ENCODE data around the gene MSANTD1. TPM values are rescaled to one million over a fixed set of nuclear protein-coding genes. Genes with fewer than 3 reads are reported as not detected.
"Not testable (repeated sequence)": the region's sequence is repeated elsewhere in the genome, so short reads cannot be mapped to it uniquely, and the experiment has no call there.

Gene MSANTD1
- total RNA-seq, 2 donors from 2014 or later = 0.71 to 1.1 TPM

DNA sequence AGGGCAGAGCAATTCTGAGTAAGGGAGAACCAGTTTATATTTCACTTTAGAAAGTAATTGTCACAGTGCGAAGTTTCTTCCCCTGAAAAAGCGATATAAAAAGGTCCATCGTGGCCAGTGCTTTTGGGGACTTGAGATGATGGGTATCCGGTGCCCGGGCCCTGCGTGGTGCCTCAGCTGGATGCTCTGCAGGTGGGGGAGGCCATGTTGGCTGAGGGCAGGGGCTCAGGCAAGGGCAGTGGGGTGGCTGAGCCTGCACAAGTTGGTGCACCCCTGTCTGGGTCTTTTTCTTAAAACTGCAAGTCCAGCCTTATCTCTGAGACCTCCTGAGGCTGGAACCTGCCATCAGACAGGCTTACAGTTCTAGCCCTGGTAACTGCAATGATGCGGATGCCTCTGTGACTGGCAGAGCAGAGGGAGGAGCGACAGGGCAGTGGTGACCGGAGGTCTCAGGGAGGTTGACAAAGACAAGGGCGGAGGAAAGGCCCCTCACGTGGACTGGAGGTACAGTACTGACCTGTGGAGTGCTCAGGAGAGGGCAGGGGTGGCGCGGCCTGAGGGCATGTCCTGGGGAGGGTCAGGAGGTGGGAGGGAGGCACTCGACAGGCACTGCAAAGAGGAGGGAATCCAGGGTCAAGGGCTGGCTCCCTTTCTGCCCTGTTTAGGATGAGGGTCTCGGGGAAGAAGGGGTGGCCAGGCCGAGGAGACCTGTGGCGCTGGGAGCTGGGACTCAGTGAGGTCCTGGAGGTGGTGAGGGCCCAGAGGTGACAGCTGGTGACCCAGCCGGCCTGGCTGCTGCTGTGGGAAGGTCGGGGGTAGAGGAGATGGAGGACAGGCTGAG is 45.7 kb downstream of the MSANTD1 start:
- no peak for DNase-seq (ENCODE audit: low spot score)
- intact Hi-C loops (cut with DNase I) = no loop called here

DNA sequence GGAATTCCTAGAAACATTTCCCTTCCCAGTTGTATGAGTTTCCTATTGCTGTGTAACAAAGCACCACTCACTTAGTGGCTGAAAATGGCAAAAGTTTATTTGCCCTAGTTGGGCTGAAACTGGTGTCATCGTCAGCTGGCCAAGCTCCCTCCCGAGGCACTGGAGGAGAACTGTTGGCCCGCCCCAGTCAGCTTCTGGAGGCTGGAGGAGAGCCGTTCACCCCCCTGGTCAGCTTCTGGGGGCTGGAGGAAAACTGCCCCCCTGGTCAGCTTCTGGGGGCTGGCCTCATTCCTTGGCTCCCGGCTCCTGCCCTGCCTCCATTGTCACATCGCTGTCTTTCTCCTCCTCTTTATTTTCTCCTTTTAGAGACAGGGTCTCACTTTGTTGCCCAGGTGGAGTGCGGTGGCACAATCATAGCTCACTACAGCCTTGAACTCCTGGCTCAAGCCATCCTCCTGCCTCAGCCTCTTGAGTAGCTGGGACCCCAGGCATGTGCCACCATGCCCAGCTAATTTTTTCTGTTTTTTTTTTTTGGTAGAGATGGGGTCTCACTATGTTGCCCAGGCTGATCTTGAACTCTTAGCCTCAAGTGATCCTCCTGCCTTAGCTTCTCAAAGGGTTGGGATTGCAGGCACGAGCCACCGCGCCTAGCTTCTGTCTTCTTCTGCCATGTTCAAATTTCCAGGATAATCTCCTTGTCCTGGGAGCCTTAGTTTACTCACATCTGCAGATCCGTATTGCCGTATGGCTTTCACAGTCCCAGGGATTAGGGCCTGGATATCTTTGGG is 47.1 kb downstream of the MSANTD1 start:
- intact Hi-C loops (cut with DNase I) = no loop called here
- no peak for DNase-seq (ENCODE audit: low spot score)

DNA sequence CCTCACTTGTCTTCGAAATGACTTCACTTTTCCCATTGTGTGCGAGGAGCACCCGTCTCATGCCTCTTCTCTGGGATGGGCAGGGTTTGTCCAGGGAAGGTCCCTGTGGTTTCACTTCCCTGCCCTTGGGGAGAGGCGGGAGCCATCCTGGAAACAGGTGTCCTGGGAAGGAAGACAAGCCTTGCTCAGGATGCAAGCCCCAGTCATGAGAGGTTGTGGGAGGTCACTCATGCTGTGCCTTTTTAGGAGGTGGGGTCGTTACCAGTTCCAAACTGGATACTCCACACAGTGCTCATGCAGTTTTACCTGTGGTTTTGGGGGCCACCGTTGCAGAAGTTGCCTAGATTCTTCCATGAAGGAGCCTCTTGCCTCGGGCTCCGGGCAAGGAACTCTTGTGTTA is 47.7 kb downstream of the MSANTD1 start:
- no peak for DNase-seq (ENCODE audit: low spot score)
- intact Hi-C loops (cut with DNase I) = no loop called here

DNA sequence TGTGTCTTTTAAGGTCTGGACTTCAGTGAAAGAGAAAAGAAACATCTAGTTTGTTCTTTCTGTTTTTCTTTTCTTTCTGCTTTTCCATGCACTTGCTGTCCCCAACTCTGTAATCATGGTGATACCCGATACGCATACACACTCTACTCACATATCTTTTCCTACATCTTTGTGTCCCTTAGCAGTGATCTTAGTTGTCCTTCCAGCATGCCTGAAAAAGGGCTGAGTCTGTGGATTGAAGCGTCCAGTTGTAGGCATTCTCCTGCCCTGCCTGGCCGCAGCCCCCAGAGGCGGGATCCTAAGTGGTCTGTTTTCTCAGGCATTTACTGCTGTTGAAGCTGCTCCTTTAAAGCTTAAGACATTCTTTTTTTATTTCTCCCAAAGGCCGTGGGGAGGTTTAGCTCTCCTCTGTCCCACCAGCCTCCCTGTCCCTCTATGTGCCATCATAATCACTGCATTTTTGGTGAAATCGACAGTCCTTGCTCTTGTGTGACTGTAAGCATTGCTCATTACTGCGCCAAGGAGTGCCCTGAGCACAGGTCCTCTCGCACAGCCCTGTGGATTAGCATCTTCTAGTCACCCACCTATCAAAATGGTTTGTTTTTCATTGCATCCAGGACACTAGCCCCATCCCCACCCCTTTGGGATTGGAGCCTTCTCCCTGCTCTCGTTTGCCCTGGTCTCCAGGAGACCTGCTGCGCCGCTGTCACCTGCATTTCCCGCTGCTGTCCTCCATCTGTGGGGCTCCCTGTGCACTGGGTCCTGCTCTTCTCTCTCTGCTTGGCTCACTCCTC is 48.3 kb downstream of the MSANTD1 start:
- DNase-seq (ENCODE audit: low spot score) = no peak
- intact Hi-C loops (cut with DNase I) = no loop called here

DNA sequence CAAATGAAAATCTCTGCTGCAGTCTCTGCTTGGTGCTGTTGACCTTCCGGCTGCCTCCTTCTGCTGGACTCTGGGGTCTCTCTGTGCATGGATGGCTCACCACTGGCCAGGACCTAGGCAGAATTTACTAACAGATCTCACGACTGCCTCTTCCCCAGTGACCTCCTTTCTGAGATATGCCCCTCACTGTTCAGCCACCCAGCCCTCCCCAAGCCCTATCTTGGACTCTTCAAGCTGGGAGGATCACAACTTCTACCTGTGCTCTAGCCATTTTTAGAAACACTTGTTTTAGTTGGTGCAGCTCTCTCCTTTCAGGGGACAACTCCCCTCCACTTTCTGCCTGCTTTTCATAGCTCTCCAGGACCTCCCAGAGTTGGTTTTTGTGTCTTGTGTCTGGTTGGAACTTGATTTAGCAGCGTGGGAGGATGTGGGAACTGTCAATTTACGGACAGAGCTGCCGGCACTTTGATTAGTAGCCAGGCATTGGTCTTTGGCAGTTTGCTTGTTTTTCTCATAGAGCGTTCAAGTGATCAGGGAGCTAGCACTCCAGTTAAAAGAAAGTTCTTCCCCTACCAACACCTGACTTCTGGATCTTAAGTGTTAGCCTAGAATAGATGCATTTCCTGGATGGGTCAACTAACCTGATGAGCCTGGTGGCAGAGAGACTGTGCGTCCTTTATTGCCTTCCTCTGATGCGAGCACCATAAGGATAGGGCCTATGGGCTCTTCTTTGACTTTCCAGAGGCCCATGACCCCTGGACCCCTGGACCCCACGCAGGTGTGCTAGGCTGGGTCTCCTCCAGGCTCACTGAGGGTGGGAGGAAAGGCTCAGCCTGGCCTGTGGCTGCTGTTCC is 50.4 kb downstream of the MSANTD1 start:
- no peak for DNase-seq (ENCODE audit: low spot score)
- intact Hi-C loops (cut with DNase I) = no loop called here

DNA sequence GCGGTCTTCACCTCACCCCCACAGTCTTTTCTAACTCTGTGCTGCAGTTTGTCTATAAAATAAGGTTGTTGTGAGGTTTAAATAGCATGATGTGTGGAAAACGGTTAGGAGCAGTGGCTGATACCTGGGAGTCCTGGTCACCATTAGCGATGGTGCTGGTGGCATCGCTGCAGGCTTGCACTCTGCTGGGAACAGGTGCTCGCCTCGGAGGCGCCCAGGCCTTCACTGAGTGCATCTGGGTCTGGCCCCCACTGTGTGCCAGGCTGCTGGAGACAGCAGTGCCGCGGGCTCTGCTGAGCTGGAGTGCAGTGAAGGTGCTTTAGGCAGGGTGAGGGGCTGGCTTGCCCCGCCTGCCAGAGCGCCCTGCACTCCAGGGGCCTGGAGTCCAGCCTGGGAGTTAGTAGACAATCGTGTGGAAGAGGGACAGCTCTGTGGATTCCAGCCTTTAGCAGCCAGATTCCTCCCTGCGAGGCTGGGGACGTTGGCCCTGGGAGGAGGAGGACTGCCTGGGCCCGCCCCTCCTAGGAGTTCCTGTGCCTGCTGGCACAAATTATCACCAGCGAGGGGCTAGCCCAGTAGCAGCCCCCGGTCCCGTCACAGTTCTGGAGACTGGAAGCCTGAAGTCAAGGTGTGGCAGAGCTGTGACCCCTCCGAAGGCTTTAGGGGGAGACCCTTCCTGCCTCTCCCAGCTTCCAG is 51.2 kb downstream of the MSANTD1 start:
- intact Hi-C loops (cut with DNase I) = no loop called here
- no peak for DNase-seq (ENCODE audit: low spot score)

DNA sequence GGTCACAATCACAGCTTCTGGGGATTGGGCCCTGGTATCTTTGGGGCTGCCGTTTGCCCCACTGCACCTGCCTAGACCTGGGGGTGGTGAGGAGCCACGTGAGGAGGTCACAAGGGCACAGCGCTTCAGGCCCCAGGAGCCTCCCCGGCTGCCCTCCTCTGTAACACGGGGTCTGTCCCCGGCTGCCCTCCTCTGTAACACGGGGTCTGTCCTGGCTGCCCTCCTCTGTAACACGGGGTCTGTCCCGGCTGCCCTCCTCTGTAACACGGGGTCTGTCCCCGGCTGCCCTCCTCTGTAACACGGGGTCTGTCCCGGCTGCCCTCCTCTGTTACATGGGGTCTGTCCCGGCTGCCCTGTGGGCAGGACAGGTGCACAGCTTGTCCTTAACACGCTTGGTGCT is 51.9 kb downstream of the MSANTD1 start:
- DNase-seq (ENCODE audit: low spot score); intact Hi-C loops (cut with DNase I): not testable (repeated sequence)

DNA sequence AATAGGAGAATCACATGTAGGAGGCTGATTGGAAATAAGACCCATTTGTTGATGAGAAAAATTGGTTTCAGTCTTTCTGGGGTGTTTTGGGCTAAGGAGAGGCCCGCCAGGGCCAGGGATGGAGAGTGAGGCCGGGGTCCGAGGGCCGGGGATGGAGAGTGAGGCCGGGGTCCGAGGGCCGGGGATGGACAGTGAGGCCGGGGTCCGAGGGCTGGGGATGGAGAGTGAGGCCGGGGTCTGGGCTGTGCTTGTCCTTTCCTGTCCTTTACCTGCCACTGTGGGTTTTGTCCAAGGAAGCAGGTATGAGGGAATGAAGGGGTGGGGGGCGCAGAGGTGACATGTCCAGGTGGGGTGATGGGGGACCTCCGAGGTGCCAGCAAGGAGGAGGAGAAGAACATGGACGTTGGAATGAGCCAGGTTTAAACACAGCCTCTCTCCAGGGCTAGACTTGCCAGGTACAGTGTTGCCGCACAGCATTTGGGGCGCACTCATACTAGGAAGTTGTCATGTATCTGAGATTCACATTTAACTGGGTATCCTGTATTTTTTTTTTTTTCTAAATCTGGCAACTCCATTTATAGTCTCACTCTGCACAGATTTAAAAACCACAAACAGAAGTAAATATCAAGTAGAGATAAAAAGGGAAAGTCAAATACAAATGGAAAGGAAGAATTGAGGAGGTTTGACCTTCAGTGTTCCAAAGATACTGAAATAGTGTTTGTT is 52.7 kb downstream of the MSANTD1 start:
- intact Hi-C loops (cut with DNase I) = no loop called here
- no peak for DNase-seq (ENCODE audit: low spot score)

DNA sequence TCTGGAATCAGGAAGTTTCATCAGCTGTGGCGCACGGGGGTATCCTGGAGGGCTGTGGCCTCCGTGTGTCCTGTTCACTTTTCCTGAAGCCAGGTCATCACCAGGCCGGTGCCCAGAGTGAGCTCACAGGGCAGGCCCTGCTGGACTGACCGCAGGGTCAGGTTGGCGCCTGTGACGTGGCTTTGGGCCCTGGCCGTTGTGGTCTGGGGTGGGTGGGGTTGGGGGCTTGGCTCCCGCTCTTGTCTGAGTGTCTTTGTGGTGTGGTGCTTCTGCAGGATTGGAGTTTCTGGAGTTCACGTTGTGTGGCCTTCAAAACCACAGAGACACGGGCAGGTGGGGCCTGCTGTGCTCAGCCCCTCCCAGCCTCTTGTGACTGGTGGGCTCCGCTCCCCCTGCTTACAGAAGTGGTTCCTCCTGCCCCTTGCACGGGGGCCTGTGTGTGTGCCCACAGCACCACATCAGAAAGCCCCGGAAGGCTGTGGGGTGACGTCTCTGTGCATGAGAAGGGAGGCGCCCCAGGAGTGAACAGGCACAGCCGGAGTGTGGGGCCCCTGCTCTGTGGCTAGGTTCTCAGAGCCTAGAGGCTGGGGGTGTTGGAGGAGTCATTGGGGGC is 53.3 kb downstream of the MSANTD1 start:
- DNase-seq (ENCODE audit: low spot score) = peak; percentile 86
- intact Hi-C loops (cut with DNase I) = no loop called here

DNA sequence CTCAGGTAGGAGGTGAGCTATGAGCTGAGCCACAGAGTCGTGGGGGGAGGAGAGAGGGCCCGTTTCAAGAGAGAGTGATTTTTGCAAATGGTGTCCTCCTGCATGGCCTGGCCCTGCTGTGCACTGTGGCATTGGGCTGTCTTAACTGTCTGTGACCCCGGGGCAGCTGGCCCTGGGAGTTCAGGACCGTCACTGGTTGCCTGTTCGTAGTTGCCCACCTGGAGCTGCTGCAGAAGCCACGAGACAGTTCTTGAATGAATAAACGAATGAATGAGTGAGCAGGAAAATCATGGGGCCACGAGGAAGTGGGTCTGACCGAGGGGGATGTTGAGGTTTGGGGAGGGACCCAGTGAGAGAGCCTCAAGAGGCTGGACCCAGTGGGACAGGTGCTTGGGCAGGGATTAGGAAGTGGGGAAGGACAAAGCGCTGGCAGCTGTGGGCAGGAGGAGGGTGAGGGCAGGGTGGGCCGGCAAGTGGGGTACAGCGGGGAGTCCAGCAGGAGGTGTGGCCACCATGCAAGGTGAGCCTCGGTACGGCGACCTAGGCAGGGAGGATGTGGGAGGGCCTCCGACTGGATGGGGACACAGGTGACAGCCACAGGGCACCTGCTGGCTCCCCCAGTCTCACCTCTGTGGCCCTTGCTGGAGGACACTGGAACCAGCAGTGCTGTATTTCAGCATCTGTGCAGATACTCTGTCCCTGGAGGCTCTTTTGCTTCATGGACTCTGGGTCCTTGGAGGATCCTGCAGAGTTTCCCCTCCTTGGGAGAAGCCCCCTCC is 54.0 kb downstream of the MSANTD1 start:
- no peak for DNase-seq (ENCODE audit: low spot score)
- intact Hi-C loops (cut with DNase I) = no loop called here

DNA sequence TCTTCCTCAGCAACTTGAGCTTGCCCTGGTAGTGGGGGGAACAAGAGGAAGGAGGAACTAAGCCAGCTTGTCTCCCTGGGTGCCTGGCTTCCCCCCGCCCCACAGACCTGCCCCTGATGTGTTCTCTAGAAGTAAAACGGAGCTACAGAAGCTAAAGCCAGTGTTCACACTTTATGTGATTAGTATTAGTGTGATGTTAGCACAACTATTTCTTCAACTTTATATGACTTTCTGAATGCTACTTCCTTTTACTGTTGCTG is 54.5 kb downstream of the MSANTD1 start:
- no peak for DNase-seq (ENCODE audit: low spot score)
- intact Hi-C loops (cut with DNase I) = no loop called here

DNA sequence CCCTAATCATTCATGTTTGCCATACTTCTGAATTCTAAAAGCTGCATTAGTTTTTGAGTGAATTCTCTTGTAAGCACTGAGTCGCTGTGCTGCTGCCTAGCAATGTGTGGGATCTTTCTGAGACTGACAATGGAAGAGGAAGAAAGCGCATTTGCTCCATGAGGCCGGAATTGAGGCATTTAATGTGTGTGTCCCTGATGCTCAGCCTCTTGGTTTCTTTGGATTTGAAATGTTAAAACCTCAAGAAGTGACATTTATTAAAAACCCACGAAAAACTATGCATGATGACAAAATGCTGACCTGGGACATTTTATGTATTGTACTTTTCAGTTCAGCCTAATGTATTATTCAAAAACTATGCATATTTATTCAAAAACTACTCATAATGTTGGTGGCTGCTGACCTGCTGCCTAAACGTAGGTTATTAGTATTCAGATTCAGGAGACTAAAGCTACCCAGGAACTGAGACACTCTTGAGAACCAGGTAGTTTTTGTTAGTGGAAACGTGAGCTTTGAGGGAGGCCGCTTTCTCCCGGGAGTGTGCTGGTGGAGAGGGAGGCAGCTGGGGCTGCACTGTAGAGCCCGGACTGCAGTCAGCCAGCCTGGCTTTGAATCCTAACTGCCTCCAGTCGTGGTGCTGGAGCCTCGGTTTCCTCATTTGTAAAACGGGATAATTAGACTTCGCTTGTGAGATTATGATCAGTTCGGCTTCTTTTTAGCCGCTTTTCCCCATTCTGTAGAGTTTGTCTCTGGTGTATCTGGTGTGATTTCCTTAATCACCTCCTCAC is 55.2 kb downstream of the MSANTD1 start:
- no peak for DNase-seq (ENCODE audit: low spot score)
- intact Hi-C loops (cut with DNase I) = no loop called here

DNA sequence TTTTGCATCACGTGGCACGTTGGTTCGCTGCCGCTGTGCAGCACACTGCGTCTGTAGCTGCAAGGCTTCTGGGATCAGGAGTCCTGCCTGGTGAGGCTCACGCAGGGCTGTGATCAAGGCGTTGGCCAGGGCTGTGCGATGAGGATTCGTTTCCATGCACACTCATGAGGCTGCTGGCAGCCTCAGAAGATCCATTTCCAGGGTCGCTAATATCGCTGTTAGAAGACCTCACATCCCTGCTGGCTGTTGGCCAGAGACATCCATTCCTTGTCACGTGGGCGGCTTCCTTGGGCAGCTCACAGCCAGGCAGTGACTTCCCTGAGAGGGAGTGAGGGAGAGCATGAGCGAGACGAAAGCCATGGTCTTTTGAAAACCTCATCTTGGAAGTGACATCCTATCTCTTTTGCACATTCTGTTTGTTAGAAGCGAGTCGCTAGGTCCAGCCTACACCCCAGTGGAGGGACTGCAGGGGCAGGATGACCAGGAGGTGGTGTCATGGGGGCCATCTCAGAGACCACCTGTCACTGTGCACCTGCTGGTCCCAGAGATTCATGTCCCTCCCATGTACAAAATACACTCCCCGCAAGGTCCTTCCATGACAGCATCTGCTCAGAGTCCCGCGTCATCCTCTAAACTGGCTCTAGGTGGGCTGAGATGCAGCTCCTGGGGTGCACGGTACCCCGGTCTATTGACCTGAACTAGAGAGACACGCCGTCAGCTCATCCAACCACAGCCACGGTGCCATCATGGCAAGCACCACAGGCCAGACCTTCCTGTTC is 56.1 kb downstream of the MSANTD1 start:
- DNase-seq (ENCODE audit: low spot score) = peak; percentile 87
- intact Hi-C loops (cut with DNase I) = no loop called here

DNA sequence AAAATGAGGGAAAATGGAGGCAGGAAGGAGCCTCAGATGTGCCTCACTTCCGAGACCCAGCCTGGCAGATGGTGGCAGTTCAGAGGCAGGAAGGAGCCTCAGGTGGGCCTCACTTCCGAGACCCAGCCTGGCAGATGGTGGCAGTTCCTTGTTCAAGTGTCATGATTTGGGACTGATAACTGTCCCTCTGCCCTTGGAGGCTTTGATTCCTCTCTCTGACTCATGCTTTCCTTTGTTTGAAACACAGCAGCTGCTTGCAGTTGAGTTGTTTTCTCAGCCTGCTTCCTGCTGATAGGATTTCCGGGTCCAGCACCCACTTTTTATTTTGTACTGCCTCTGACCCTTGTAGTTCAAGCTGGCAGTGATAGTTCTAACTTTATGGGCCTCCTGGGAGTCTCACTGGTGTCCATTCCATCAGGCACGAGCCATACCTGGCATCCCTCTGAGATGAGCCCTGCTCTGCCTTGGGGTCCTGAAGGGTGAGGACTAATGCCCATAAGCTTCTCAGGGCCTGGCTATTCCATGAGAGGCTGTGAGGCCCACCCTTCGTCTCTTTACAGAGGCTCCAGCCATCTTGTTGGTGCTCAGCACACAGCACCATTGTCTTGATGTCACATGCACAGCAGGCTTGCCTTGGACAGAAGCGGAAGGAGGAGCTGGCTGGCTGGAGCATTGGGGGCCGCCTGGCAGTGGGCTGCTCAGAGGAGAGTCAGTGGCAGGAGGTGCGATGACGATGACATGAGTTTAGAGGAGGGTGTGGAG is 56.8 kb downstream of the MSANTD1 start:
- intact Hi-C loops (cut with DNase I) = no loop called here
- no peak for DNase-seq (ENCODE audit: low spot score)

All from posterior vena cava (tissue), 2 donors.